ENCODE results near the gene PHACTR3. TPM values are rescaled to one million over a fixed set of nuclear protein-coding genes. Genes with fewer than 3 reads are reported as not detected.

PHACTR3 gene
- polyA plus RNA-seq, 2 of the 4 experiments (the other 2 are of a cell fraction) = not detected

DNA sequence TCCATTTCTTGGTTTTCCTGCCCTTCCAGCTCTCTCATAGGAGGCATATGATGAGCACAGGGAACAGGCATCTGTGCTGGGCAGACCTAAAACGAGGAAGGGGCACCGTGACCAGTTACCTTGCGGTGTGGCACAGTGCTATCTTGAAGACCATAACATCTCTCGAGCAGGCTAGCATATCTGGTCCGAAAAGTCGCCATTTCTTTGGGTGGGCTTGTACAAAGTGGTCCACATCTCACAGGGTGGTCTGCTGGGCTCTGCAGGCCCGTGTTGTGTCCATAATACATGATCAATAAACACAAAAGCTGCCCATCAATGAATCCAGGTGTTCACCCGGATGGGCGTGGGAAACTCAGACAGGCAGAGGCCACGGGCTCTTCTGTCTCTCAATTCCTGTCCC is 115.7 kb downstream of the PHACTR3 start (continued):
- TF ChIP-seq, protein P1, sequence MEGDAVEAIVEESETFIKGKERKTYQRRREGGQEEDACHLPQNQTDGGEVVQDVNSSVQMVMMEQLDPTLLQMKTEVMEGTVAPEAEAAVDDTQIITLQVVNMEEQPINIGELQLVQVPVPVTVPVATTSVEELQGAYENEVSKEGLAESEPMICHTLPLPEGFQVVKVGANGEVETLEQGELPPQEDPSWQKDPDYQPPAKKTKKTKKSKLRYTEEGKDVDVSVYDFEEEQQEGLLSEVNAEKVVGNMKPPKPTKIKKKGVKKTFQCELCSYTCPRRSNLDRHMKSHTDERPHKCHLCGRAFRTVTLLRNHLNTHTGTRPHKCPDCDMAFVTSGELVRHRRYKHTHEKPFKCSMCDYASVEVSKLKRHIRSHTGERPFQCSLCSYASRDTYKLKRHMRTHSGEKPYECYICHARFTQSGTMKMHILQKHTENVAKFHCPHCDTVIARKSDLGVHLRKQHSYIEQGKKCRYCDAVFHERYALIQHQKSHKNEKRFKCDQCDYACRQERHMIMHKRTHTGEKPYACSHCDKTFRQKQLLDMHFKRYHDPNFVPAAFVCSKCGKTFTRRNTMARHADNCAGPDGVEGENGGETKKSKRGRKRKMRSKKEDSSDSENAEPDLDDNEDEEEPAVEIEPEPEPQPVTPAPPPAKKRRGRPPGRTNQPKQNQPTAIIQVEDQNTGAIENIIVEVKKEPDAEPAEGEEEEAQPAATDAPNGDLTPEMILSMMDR (IDR thresholded peaks at IDR 0.05) = no peak
- no peak for TF ChIP-seq JUN (IDR thresholded peaks at IDR 0.05)
- no peak for TF ChIP-seq PHF8 (IDR thresholded peaks at IDR 0.05; ENCODE audit: borderline replicate concordance, low read depth)
- TF ChIP-seq EP300 (IDR thresholded peaks at IDR 0.05) = no peak
- TF ChIP-seq HES2 (IDR thresholded peaks at IDR 0.05) = no peak

- Histone ChIP-seq H3K4me2 (no peak overlapping the region), H3K9me3 (no peaks in the 10 kb centered on the region), H3K4me1 (no peaks in the 10 kb centered on the region), H3K4me3 (no peak overlapping the region), H3K27ac (no peak overlapping the region)
- DNase-seq (ENCODE audit: low read depth in 1 of 2, low spot score in 1 of 2) (no peak), FAIRE-seq (no peak), ATAC-seq (no peak)
- TF ChIP-seq MYC (IDR thresholded peaks at IDR 0.05; ENCODE audit: borderline replicate concordance, low read length) (no peak), PHF8 (IDR thresholded peaks at IDR 0.05; ENCODE audit: borderline replicate concordance, low read depth) (no peak), REST (IDR thresholded peaks at IDR 0.05) (no peak), RCOR1 (IDR thresholded peaks at IDR 0.05; ENCODE audit: low read depth, low read length) (no peak), CEBPB (IDR thresholded peaks at IDR 0.05) (no peak), FOSL2 (IDR thresholded peaks at IDR 0.05) (no peak), FOSL2 (CRISPR knock-in tag; IDR thresholded peaks at IDR 0.05) (no peak), ZNF302 (CRISPR knock-in tag; IDR thresholded peaks at IDR 0.05) (no peak), TP53 (CRISPR knock-in tag; IDR thresholded peaks at IDR 0.05) (no peak), MAFK (IDR thresholded peaks at IDR 0.05; ENCODE audit: partially characterized antibody) (no peak), CHD2 (IDR thresholded peaks at IDR 0.05; ENCODE audit: low read length, partially characterized antibody) (no peak), EHMT2 (IDR thresholded peaks at IDR 0.05; ENCODE audit: low read depth) (no peak), JUN (IDR thresholded peaks at IDR 0.05) (no peak), EP300 (IDR thresholded peaks at IDR 0.05) (no peak), HOXA7 (CRISPR knock-in tag; IDR thresholded peaks at IDR 0.05) (no peak), GATA3 (IDR thresholded peaks at IDR 0.05; ENCODE audit: borderline replicate concordance) (no peak), HES2 (IDR thresholded peaks at IDR 0.05) (no peak), HDAC2 (IDR thresholded peaks at IDR 0.05) (no peak)
- TF ChIP-seq, protein P2, sequence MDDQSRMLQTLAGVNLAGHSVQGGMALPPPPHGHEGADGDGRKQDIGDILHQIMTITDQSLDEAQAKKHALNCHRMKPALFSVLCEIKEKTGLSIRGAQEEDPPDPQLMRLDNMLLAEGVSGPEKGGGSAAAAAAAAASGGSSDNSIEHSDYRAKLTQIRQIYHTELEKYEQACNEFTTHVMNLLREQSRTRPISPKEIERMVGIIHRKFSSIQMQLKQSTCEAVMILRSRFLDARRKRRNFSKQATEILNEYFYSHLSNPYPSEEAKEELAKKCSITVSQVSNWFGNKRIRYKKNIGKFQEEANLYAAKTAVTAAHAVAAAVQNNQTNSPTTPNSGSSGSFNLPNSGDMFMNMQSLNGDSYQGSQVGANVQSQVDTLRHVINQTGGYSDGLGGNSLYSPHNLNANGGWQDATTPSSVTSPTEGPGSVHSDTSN (IDR thresholded peaks at IDR 0.05) = no peak
- TF ChIP-seq, protein P3, sequence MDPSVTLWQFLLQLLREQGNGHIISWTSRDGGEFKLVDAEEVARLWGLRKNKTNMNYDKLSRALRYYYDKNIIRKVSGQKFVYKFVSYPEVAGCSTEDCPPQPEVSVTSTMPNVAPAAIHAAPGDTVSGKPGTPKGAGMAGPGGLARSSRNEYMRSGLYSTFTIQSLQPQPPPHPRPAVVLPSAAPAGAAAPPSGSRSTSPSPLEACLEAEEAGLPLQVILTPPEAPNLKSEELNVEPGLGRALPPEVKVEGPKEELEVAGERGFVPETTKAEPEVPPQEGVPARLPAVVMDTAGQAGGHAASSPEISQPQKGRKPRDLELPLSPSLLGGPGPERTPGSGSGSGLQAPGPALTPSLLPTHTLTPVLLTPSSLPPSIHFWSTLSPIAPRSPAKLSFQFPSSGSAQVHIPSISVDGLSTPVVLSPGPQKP (IDR thresholded peaks at IDR 0.05; ENCODE audit: low read depth, low read length) = no peak
- ChIA-PET POLR2A (no interaction called here), CTCF (interaction anchor here (1.1 to 1.3 kb wide), 2 partner anchors 27 to 124 kb away, joined by 3 read pairs; no protein-coding TSS in a partner anchor)
- WGBS (ENCODE audit: missing lambda C conversion rate) = 27% methylated on average over 7 of the region's 7 CpGs
Observed at GRCh38 chr20:59721386-59721785, 117.0 kb downstream of the PHACTR3 start.

All from A549 (cell line).